Measurements from ENCODE around the gene MAPKAPK2.

The MAPKAPK2 gene

GRCh38 chr1:206698011-206698410 lies 13.3 kb downstream of the MAPKAPK2 start:
- no peak overlapping the region for H2BK15ac ChIP-seq (replicated peaks; ENCODE audit: low read depth)
- no peaks in the 10 kb centered on the region for H3K27me3 ChIP-seq (ENCODE audit: insufficient read depth, low read length, poor library complexity)
- H3K36me3 ChIP-seq (ENCODE audit: control insufficient read depth, insufficient read depth, low read length), result no peaks in the 10 kb centered on the region
- no peak overlapping the region for H2BK120ac ChIP-seq (ENCODE audit: low read depth, low read length)
- H3K4me2 ChIP-seq (ENCODE audit: low read length), result no peak overlapping the region
- peaks cover 14% of the 10 kb centered on the region for H3K4me1 ChIP-seq (ENCODE audit: control insufficient read depth, low read depth, low read length)
- H3K4me3 ChIP-seq (ENCODE audit: low read length), result no peak overlapping the region
- H3K23ac ChIP-seq (ENCODE audit: low read length), result no peak overlapping the region
- peaks cover 43% of the 10 kb centered on the region for H3K79me1 ChIP-seq (ENCODE audit: low read length)
- no peak overlapping the region for H3K9ac ChIP-seq (ENCODE audit: low read length)
- H3K4ac ChIP-seq (ENCODE audit: low read depth, low read length), result no peak overlapping the region
- H3K56ac ChIP-seq (ENCODE audit: low read length), result no peak overlapping the region
- H3K18ac ChIP-seq (ENCODE audit: low read length), result no peak overlapping the region
- H3K27ac ChIP-seq (ENCODE audit: low read depth, low read length), result no peak overlapping the region
- no peak overlapping the region for H2AK5ac ChIP-seq (ENCODE audit: low read length)
- peaks cover 34% of the 10 kb centered on the region for H3K79me2 ChIP-seq (ENCODE audit: control insufficient read depth, insufficient read depth, low read length)
- H4K5ac ChIP-seq (ENCODE audit: low read length), result no peak overlapping the region
- DNase-seq, result no peak
- H4K8ac ChIP-seq (ENCODE audit: low read depth, low read length), result no peak overlapping the region
- WGBS (ENCODE audit: extremely low coverage, insufficient coverage, low lambda C conversion rate), result no CpG with 5 or more reads among the region's 2 CpGs
- H2BK5ac ChIP-seq (ENCODE audit: low read length), result no peak overlapping the region

- H3K27ac ChIP-seq (ENCODE audit: low read depth, low read length), result no peak overlapping the region
- H3K79me1 ChIP-seq (ENCODE audit: low read length), result peaks cover 40% of the 10 kb centered on the region
- H4K5ac ChIP-seq (ENCODE audit: low read length), result no peak overlapping the region
- H3K79me2 ChIP-seq (ENCODE audit: control insufficient read depth, insufficient read depth, low read length), result peaks cover 34% of the 10 kb centered on the region
- DNase-seq, result no peak
- H3K27me3 ChIP-seq (ENCODE audit: insufficient read depth, low read length, poor library complexity), result no peaks in the 10 kb centered on the region
- H3K23ac ChIP-seq (ENCODE audit: low read length), result no peak overlapping the region
- no peaks in the 10 kb centered on the region for H3K36me3 ChIP-seq (ENCODE audit: control insufficient read depth, insufficient read depth, low read length)
- H2BK5ac ChIP-seq (ENCODE audit: low read length), result no peak overlapping the region
- peaks cover 7% of the 10 kb centered on the region for H3K4me1 ChIP-seq (ENCODE audit: control insufficient read depth, low read depth, low read length)
- no peak overlapping the region for H3K18ac ChIP-seq (ENCODE audit: low read length)
- no peak overlapping the region for H3K56ac ChIP-seq (ENCODE audit: low read length)
- H3K4ac ChIP-seq (ENCODE audit: low read depth, low read length), result no peak overlapping the region
- no peak overlapping the region for H2BK15ac ChIP-seq (replicated peaks; ENCODE audit: low read depth)
- no peak overlapping the region for H3K4me3 ChIP-seq (ENCODE audit: low read length)
- H4K8ac ChIP-seq (ENCODE audit: low read depth, low read length), result no peak overlapping the region
- no peak overlapping the region for H3K9ac ChIP-seq (ENCODE audit: low read length)
- H3K4me2 ChIP-seq (ENCODE audit: low read length), result no peak overlapping the region
- H2AK5ac ChIP-seq (ENCODE audit: low read length), result no peak overlapping the region
- no CpG with 5 or more reads among the region's 7 CpGs for WGBS (ENCODE audit: extremely low coverage, insufficient coverage, low lambda C conversion rate)
- no peak overlapping the region for H2BK120ac ChIP-seq (ENCODE audit: low read depth, low read length)
Observed at GRCh38 chr1:206699000-206699586, 14.4 kb downstream of the MAPKAPK2 start.

- no peaks in the 10 kb centered on the region for H3K36me3 ChIP-seq (ENCODE audit: control insufficient read depth, insufficient read depth, low read length)
- peaks cover 2% of the 10 kb centered on the region for H3K4me1 ChIP-seq (ENCODE audit: control insufficient read depth, low read depth, low read length)
- H3K79me1 ChIP-seq (ENCODE audit: low read length), result peaks cover 40% of the 10 kb centered on the region
- H4K8ac ChIP-seq (ENCODE audit: low read depth, low read length), result no peak overlapping the region
- WGBS (ENCODE audit: extremely low coverage, insufficient coverage, low lambda C conversion rate), result no CpG with 5 or more reads among the region's 4 CpGs
- H3K4me3 ChIP-seq (ENCODE audit: low read length), result no peak overlapping the region
- H3K56ac ChIP-seq (ENCODE audit: low read length), result no peak overlapping the region
- no peak for DNase-seq
- H3K23ac ChIP-seq (ENCODE audit: low read length), result no peak overlapping the region
- no peak overlapping the region for H3K4me2 ChIP-seq (ENCODE audit: low read length)
- H3K9ac ChIP-seq (ENCODE audit: low read length), result no peak overlapping the region
- no peak overlapping the region for H2BK120ac ChIP-seq (ENCODE audit: low read depth, low read length)
- no peak overlapping the region for H4K5ac ChIP-seq (ENCODE audit: low read length)
- H3K27me3 ChIP-seq (ENCODE audit: insufficient read depth, low read length, poor library complexity), result no peaks in the 10 kb centered on the region
- no peak overlapping the region for H2AK5ac ChIP-seq (ENCODE audit: low read length)
- H3K27ac ChIP-seq (ENCODE audit: low read depth, low read length), result no peak overlapping the region
- no peak overlapping the region for H3K18ac ChIP-seq (ENCODE audit: low read length)
- H3K79me2 ChIP-seq (ENCODE audit: control insufficient read depth, insufficient read depth, low read length), result peaks cover 35% of the 10 kb centered on the region
- no peak overlapping the region for H2BK15ac ChIP-seq (replicated peaks; ENCODE audit: low read depth)
- no peak overlapping the region for H3K4ac ChIP-seq (ENCODE audit: low read depth, low read length)
- no peak overlapping the region for H2BK5ac ChIP-seq (ENCODE audit: low read length)
Observed at GRCh38 chr1:206699626-206700025, 14.9 kb downstream of the MAPKAPK2 start.

DNA sequence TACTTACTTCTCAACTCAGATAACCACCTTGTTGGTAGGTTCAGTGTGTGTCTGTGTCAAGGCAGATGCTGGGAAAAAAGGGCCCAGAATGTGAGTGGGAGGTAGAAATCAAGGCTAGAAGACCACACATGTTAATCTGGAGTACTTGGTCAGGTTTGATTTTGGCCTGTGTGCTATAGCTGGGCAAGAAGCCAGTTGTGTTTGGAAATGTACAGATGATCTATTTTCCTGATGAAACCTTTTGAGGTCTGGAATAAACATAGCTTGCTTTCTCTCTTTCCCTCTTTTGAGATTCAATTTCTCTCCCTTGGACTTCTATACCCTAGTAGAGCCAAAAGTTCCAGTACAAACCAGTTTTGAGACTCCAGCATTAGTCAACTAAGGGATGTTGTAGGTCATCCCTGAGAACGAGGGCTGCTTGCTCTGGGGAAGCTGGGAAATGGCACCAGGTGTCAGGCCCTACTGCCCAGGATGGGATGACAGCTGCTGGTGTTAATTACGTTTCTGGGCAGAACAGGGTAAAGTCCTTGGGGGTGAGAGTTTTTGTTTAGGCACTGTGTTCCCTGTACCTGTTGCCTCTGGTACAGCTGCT lies 15.8 kb downstream of the MAPKAPK2 start:
- H3K4me2 ChIP-seq (ENCODE audit: low read length), result no peak overlapping the region
- H3K4me3 ChIP-seq (ENCODE audit: low read length), result no peak overlapping the region
- H2BK15ac ChIP-seq (replicated peaks; ENCODE audit: low read depth), result no peak overlapping the region
- H3K4me1 ChIP-seq (ENCODE audit: control insufficient read depth, low read depth, low read length), result peaks cover 3% of the 10 kb centered on the region
- H2BK5ac ChIP-seq (ENCODE audit: low read length), result no peak overlapping the region
- no peaks in the 10 kb centered on the region for H3K27me3 ChIP-seq (ENCODE audit: insufficient read depth, low read length, poor library complexity)
- no CpG with 5 or more reads among the region's 2 CpGs for WGBS (ENCODE audit: extremely low coverage, insufficient coverage, low lambda C conversion rate)
- H2AK5ac ChIP-seq (ENCODE audit: low read length), result no peak overlapping the region
- no peaks in the 10 kb centered on the region for H3K36me3 ChIP-seq (ENCODE audit: control insufficient read depth, insufficient read depth, low read length)
- no peak overlapping the region for H3K56ac ChIP-seq (ENCODE audit: low read length)
- H4K8ac ChIP-seq (ENCODE audit: low read depth, low read length), result no peak overlapping the region
- peaks cover 39% of the 10 kb centered on the region for H3K79me1 ChIP-seq (ENCODE audit: low read length)
- no peak overlapping the region for H3K9ac ChIP-seq (ENCODE audit: low read length)
- H3K4ac ChIP-seq (ENCODE audit: low read depth, low read length), result no peak overlapping the region
- H3K18ac ChIP-seq (ENCODE audit: low read length), result no peak overlapping the region
- H2BK120ac ChIP-seq (ENCODE audit: low read depth, low read length), result no peak overlapping the region
- no peak for DNase-seq
- H3K23ac ChIP-seq (ENCODE audit: low read length), result no peak overlapping the region
- peaks cover 32% of the 10 kb centered on the region for H3K79me2 ChIP-seq (ENCODE audit: control insufficient read depth, insufficient read depth, low read length)
- H3K27ac ChIP-seq (ENCODE audit: low read depth, low read length), result no peak overlapping the region
- H4K5ac ChIP-seq (ENCODE audit: low read length), result no peak overlapping the region

DNA sequence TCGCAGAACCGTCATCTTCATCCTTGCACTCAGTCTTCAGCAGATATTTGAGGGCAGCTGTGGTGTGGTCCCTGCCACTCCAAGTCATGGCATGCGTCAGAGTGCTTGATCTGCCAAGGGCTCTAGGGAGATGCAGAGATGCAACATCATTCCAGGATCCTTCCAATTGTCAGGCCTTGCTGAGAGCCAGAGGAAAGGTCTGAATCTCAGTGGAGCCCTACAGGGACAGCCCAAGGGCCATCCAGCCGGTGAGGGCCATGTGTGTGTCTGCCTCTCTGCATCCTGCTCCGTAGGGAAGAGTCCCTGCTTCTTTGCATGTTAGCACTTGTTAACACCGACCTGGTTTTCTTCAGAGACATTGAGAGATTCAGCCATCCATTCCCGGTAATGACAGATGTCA lies 17.6 kb downstream of the MAPKAPK2 start:
- no peak overlapping the region for H3K23ac ChIP-seq (ENCODE audit: low read length)
- no peaks in the 10 kb centered on the region for H3K27me3 ChIP-seq (ENCODE audit: insufficient read depth, low read length, poor library complexity)
- H3K56ac ChIP-seq (ENCODE audit: low read length), result no peak overlapping the region
- no peak overlapping the region for H2BK15ac ChIP-seq (replicated peaks; ENCODE audit: low read depth)
- H4K8ac ChIP-seq (ENCODE audit: low read depth, low read length), result no peak overlapping the region
- H2BK5ac ChIP-seq (ENCODE audit: low read length), result no peak overlapping the region
- H3K79me2 ChIP-seq (ENCODE audit: control insufficient read depth, insufficient read depth, low read length), result peaks cover 38% of the 10 kb centered on the region
- no peak overlapping the region for H2BK120ac ChIP-seq (ENCODE audit: low read depth, low read length)
- no peak for DNase-seq
- H2AK5ac ChIP-seq (ENCODE audit: low read length), result no peak overlapping the region
- no CpG with 5 or more reads among the region's 7 CpGs for WGBS (ENCODE audit: extremely low coverage, insufficient coverage, low lambda C conversion rate)
- H3K4me3 ChIP-seq (ENCODE audit: low read length), result no peak overlapping the region
- H3K27ac ChIP-seq (ENCODE audit: low read depth, low read length), result no peak overlapping the region
- no peak overlapping the region for H4K5ac ChIP-seq (ENCODE audit: low read length)
- H3K79me1 ChIP-seq (ENCODE audit: low read length), result peaks cover 38% of the 10 kb centered on the region
- H3K4me1 ChIP-seq (ENCODE audit: control insufficient read depth, low read depth, low read length), result peaks cover 7% of the 10 kb centered on the region
- no peak overlapping the region for H3K9ac ChIP-seq (ENCODE audit: low read length)
- no peak overlapping the region for H3K4ac ChIP-seq (ENCODE audit: low read depth, low read length)
- no peak overlapping the region for H3K4me2 ChIP-seq (ENCODE audit: low read length)
- H3K18ac ChIP-seq (ENCODE audit: low read length), result no peak overlapping the region
- no peaks in the 10 kb centered on the region for H3K36me3 ChIP-seq (ENCODE audit: control insufficient read depth, insufficient read depth, low read length)

GRCh38 chr1:206702803-206703202 lies 18.1 kb downstream of the MAPKAPK2 start:
- no peak overlapping the region for H3K9ac ChIP-seq (ENCODE audit: low read length)
- peaks cover 38% of the 10 kb centered on the region for H3K79me1 ChIP-seq (ENCODE audit: low read length)
- H3K4ac ChIP-seq (ENCODE audit: low read depth, low read length), result no peak overlapping the region
- H4K5ac ChIP-seq (ENCODE audit: low read length), result no peak overlapping the region
- peaks cover 37% of the 10 kb centered on the region for H3K79me2 ChIP-seq (ENCODE audit: control insufficient read depth, insufficient read depth, low read length)
- H2BK15ac ChIP-seq (replicated peaks; ENCODE audit: low read depth), result no peak overlapping the region
- WGBS (ENCODE audit: extremely low coverage, insufficient coverage, low lambda C conversion rate), result no CpG with 5 or more reads among the region's 1 CpG
- H3K36me3 ChIP-seq (ENCODE audit: control insufficient read depth, insufficient read depth, low read length), result no peaks in the 10 kb centered on the region
- H3K23ac ChIP-seq (ENCODE audit: low read length), result no peak overlapping the region
- no peak overlapping the region for H3K4me3 ChIP-seq (ENCODE audit: low read length)
- peaks cover 8% of the 10 kb centered on the region for H3K4me1 ChIP-seq (ENCODE audit: control insufficient read depth, low read depth, low read length)
- no peak overlapping the region for H3K56ac ChIP-seq (ENCODE audit: low read length)
- no peak overlapping the region for H3K27ac ChIP-seq (ENCODE audit: low read depth, low read length)
- no peak overlapping the region for H3K18ac ChIP-seq (ENCODE audit: low read length)
- H3K27me3 ChIP-seq (ENCODE audit: insufficient read depth, low read length, poor library complexity), result no peaks in the 10 kb centered on the region
- H4K8ac ChIP-seq (ENCODE audit: low read depth, low read length), result no peak overlapping the region
- H2BK120ac ChIP-seq (ENCODE audit: low read depth, low read length), result no peak overlapping the region
- peak; percentile 54 for DNase-seq
- no peak overlapping the region for H2AK5ac ChIP-seq (ENCODE audit: low read length)
- H2BK5ac ChIP-seq (ENCODE audit: low read length), result no peak overlapping the region
- H3K4me2 ChIP-seq (ENCODE audit: low read length), result no peak overlapping the region

Measured in mesendoderm (in vitro differentiated cells).